K562 (cell line): Measurements from ENCODE around the gene RAD52. TPM values are rescaled to one million over a fixed set of nuclear protein-coding genes. Genes with fewer than 3 reads are reported as not detected.

Source experiments
- DPF2 ChIP-seq: fragments of 450-650 bp; IDR thresholded peaks from 2 replicates; pipeline ENCODE4 v1.6.1; 2016
- EGR1 ChIP-seq: fragments of 450-650 bp; conservative IDR thresholded peaks from 2 replicates; pipeline ENCODE4 v1.6.1; 2017; ENCODE audit warnings: mild to moderate bottlenecking
- FUS ChIP-seq: fragments of 200-400 bp; formaldehyde crosslinking; optimal IDR thresholded peaks from 2 replicates; pipeline ENCODE3; 2017; ENCODE audit warnings: low read depth, low read length
- HNRNPUL1 ChIP-seq: fragments of 200-400 bp; formaldehyde crosslinking; IDR thresholded peaks from 2 replicates; pipeline ENCODE4 v1.6.1; 2017; ENCODE audit warnings: low read length
- KLF16 ChIP-seq: IDR thresholded peaks from 2 replicates; pipeline ENCODE4 v1.6.1; 2016; ENCODE audit warnings: antibody characterized with exemption
- MIER1 ChIP-seq: fragments of 450-650 bp; IDR thresholded peaks from 2 replicates; pipeline ENCODE4 v1.6.1; 2016; ENCODE audit warnings: antibody characterized with exemption, mild to moderate bottlenecking, low read depth
- PTTG1 ChIP-seq: fragments of 450-650 bp; IDR thresholded peaks from 2 replicates; pipeline ENCODE4 v1.6.1; 2016; ENCODE audit warnings: low read depth, mild to moderate bottlenecking, missing genetic modification characterization, missing compliant biosample characterization
- TCF7L2 ChIP-seq: fragments of 150-350 bp; IDR thresholded peaks from 2 replicates; pipeline ENCODE4 v1.6.1; 2016; ENCODE audit warnings: low read depth, mild to moderate bottlenecking, low read length, moderate library complexity
- TEAD1 ChIP-seq, 2 experiments: fragments of 450-650 bp in 1 of 2; sonication (generic) in 1 of 2; formaldehyde crosslinking; IDR thresholded peaks; 2 replicates each; pipeline versions ENCODE4 v1.4.0 to v1.8.0; 2020 to 2022; ENCODE audit warnings: mild to moderate bottlenecking in 2 of 2, missing genetic modification reagents in 1 of 2
- TGIF2 ChIP-seq: sonication (generic); formaldehyde crosslinking; IDR thresholded peaks from 2 replicates; pipeline ENCODE4 v1.8.1; 2022; ENCODE audit warnings: mild to moderate bottlenecking, missing genetic modification reagents, moderate library complexity
- XRCC5 ChIP-seq: fragments of 200-400 bp; formaldehyde crosslinking; IDR thresholded peaks from 2 replicates; pipeline ENCODE4 v1.6.1; 2017; ENCODE audit warnings: low read depth, mild to moderate bottlenecking, low read length
- ZNF143 ChIP-seq: sonication (generic); formaldehyde crosslinking; IDR thresholded peaks from 2 replicates; pipeline ENCODE4 v1.9.0; 2022; ENCODE audit warnings: mild to moderate bottlenecking, missing genetic modification reagents
- ZNF253 ChIP-seq: fragments of 250-450 bp; sonication (Bioruptor Pico); conservative IDR thresholded peaks from 2 replicates; pipeline ENCODE4 v1.6.1; 2021; ENCODE audit warnings: mild to moderate bottlenecking
- ZNF274 ChIP-seq: IDR thresholded peaks from 2 replicates; pipeline ENCODE4 v1.6.1; 2011; ENCODE audit warnings: low read depth, mild to moderate bottlenecking, low read length, moderate library complexity, borderline replicate concordance
- ZNF354B ChIP-seq: fragments of 250-450 bp; sonication (Bioruptor Pico); IDR thresholded peaks from 2 replicates; pipeline ENCODE4 v1.4.0; 2020
- ZNF717 ChIP-seq: fragments of 250-450 bp; sonication (Bioruptor Pico); IDR thresholded peaks from 2 replicates; pipeline ENCODE4 v1.5.0; 2021
- ZNF75A ChIP-seq: fragments of 450-650 bp; formaldehyde crosslinking; IDR thresholded peaks from 2 replicates; pipeline ENCODE4 v1.4.0; 2020; ENCODE audit warnings: mild to moderate bottlenecking
- polyA plus RNA-seq, 8 experiments: library from polyadenylated mRNA; depleted of rRNA in 4 of 8; stranded (reverse) in 5 of 8; unstranded in 3 of 8; fragments of >200 nt; fragmentation: Nextera tagmentation in 2 of 8; fragmentation: Illumina TruSeq in 1 of 8; extraction: Ambion mirVana in 2 of 8; extraction: Trizol in 1 of 8; gene quantifications; 2 replicates each; pipeline versions ENCODE4 v1.2.1 to v1.2.3, GENCODE V29; 2011 to 2014; ENCODE audit warnings: inconsistent platforms in 1 of 8, missing spikeins in 1 of 8
- total RNA-seq, 7 experiments: library from RNA; depleted of rRNA in 6 of 7; stranded (reverse); fragments of >200 nt in 6 of 7; fragmentation: Illumina TruSeq in 2 of 7; extraction: Trizol in 2 of 7; gene quantifications; 2 replicates each; pipeline versions ENCODE4 v1.2.1 to v1.2.3, GENCODE V29; 2011 to 2021; ENCODE audit warnings: low replicate concordance in 1 of 7
- TF ChIP-seq, protein P1 (sequence below): fragments of 250-450 bp; sonication (Bioruptor Pico); IDR thresholded peaks from 2 replicates; pipeline ENCODE4 v1.8.0; 2022; ENCODE audit warnings: inconsistent platforms, mild to moderate bottlenecking, moderate library complexity, borderline replicate concordance
- TF ChIP-seq, protein P2 (sequence below): fragments of 250-450 bp; sonication (Bioruptor Pico); IDR thresholded peaks from 2 replicates; pipeline ENCODE4 v1.8.0; 2021; ENCODE audit warnings: mild to moderate bottlenecking, moderate library complexity
- TF ChIP-seq, protein P3 (sequence below): sonication (generic); formaldehyde crosslinking; IDR thresholded peaks from 2 replicates; pipeline ENCODE4 v1.8.1; 2023; ENCODE audit warnings: mild to moderate bottlenecking, missing genetic modification reagents
- TF ChIP-seq, protein P4 (sequence below): sonication (generic); formaldehyde crosslinking; IDR thresholded peaks from 2 replicates; pipeline ENCODE4 v1.8.1; 2022; ENCODE audit warnings: missing genetic modification reagents
- TF ChIP-seq, protein P5 (sequence below), 2 experiments: fragments of 250-450 bp in 1 of 2; fragments of 450-650 bp in 1 of 2; sonication (Bioruptor Pico) in 1 of 2; IDR thresholded peaks; 2 replicates each; pipeline versions ENCODE4 v1.6.1 to v1.8.0; 2016 to 2021; ENCODE audit warnings: mild to moderate bottlenecking in 2 of 2, moderate library complexity in 2 of 2, missing compliant biosample characterization in 1 of 2, missing genetic modification characterization in 1 of 2
- TF ChIP-seq, protein P6 (sequence below): sonication (generic); formaldehyde crosslinking; IDR thresholded peaks from 2 replicates; pipeline ENCODE4 v1.8.0; 2022; ENCODE audit warnings: missing genetic modification reagents, mild to moderate bottlenecking, moderate library complexity, borderline replicate concordance

RAD52 gene
- total and polyA plus RNA-seq, 9 of the 15 experiments (the other 6 are each of a cell fraction or from before 2014, with no cell fraction given): 1.3 to 15.9 (median 9.3) TPM

DNA sequence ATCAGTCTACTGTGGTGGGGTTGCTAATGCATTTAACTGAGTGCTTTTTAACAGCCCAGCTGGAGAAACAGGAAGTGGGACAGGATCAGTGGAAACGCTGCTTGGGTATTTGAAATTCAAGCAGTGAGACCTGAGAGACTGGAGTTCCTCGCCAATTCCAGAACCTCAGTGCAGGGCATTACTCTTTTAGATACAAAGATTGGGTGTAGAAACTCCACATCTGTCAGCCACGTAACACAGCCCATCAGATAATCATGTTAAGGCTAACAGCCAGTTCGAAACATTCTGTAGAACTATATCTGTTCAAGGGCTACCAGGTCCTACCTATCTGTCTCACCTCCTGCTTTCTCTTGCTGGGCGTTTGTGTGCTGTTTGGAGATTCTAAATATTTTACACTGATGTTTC lies 45.5 kb downstream of the RAD52 start (continued):
- TF ChIP-seq, protein P1, sequence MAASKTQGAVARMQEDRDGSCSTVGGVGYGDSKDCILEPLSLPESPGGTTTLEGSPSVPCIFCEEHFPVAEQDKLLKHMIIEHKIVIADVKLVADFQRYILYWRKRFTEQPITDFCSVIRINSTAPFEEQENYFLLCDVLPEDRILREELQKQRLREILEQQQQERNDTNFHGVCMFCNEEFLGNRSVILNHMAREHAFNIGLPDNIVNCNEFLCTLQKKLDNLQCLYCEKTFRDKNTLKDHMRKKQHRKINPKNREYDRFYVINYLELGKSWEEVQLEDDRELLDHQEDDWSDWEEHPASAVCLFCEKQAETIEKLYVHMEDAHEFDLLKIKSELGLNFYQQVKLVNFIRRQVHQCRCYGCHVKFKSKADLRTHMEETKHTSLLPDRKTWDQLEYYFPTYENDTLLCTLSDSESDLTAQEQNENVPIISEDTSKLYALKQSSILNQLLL (CRISPR knock-in tag): no peak
- TF ChIP-seq ZNF75A: no peak
- TF ChIP-seq KLF16: peak; percentile 23; the same call in 1 of the 2 replicates
- TF ChIP-seq, protein P2, sequence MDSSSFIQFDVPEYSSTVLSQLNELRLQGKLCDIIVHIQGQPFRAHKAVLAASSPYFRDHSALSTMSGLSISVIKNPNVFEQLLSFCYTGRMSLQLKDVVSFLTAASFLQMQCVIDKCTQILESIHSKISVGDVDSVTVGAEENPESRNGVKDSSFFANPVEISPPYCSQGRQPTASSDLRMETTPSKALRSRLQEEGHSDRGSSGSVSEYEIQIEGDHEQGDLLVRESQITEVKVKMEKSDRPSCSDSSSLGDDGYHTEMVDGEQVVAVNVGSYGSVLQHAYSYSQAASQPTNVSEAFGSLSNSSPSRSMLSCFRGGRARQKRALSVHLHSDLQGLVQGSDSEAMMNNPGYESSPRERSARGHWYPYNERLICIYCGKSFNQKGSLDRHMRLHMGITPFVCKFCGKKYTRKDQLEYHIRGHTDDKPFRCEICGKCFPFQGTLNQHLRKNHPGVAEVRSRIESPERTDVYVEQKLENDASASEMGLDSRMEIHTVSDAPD (CRISPR knock-in tag): no peak
- TF ChIP-seq DPF2: 0 out of 2 replicates have a peak, but pooled peaks have one; percentile 34
- TF ChIP-seq, protein P3, sequence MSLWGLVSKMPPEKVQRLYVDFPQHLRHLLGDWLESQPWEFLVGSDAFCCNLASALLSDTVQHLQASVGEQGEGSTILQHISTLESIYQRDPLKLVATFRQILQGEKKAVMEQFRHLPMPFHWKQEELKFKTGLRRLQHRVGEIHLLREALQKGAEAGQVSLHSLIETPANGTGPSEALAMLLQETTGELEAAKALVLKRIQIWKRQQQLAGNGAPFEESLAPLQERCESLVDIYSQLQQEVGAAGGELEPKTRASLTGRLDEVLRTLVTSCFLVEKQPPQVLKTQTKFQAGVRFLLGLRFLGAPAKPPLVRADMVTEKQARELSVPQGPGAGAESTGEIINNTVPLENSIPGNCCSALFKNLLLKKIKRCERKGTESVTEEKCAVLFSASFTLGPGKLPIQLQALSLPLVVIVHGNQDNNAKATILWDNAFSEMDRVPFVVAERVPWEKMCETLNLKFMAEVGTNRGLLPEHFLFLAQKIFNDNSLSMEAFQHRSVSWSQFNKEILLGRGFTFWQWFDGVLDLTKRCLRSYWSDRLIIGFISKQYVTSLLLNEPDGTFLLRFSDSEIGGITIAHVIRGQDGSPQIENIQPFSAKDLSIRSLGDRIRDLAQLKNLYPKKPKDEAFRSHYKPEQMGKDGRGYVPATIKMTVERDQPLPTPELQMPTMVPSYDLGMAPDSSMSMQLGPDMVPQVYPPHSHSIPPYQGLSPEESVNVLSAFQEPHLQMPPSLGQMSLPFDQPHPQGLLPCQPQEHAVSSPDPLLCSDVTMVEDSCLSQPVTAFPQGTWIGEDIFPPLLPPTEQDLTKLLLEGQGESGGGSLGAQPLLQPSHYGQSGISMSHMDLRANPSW (CRISPR knock-in tag): no peak
- no peak for TF ChIP-seq PTTG1 (tag)
- no peak for TF ChIP-seq FUS
- TF ChIP-seq TCF7L2: no peak
- no peak for TF ChIP-seq HNRNPUL1
- TF ChIP-seq, protein P4, sequence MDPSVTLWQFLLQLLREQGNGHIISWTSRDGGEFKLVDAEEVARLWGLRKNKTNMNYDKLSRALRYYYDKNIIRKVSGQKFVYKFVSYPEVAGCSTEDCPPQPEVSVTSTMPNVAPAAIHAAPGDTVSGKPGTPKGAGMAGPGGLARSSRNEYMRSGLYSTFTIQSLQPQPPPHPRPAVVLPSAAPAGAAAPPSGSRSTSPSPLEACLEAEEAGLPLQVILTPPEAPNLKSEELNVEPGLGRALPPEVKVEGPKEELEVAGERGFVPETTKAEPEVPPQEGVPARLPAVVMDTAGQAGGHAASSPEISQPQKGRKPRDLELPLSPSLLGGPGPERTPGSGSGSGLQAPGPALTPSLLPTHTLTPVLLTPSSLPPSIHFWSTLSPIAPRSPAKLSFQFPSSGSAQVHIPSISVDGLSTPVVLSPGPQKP (CRISPR knock-in tag): no peak
- no peak for TF ChIP-seq EGR1
- TF ChIP-seq ZNF274: no peak
- no peak for TF ChIP-seq ZNF143
- TF ChIP-seq, protein P5, sequence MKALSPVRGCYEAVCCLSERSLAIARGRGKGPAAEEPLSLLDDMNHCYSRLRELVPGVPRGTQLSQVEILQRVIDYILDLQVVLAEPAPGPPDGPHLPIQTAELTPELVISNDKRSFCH (CRISPR knock-in tag; IDR thresholded peaks at IDR 0.05): no peak
- TF ChIP-seq, protein P5 (tag; IDR thresholded peaks at IDR 0.05): no peak
- TF ChIP-seq, protein P6, sequence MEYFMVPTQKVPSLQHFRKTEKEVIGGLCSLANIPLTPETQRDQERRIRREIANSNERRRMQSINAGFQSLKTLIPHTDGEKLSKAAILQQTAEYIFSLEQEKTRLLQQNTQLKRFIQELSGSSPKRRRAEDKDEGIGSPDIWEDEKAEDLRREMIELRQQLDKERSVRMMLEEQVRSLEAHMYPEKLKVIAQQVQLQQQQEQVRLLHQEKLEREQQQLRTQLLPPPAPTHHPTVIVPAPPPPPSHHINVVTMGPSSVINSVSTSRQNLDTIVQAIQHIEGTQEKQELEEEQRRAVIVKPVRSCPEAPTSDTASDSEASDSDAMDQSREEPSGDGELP: peak; percentile 35; the same call in 1 of the 2 replicates
- no peak for TF ChIP-seq ZNF354B (CRISPR knock-in tag)
- no peak for TF ChIP-seq XRCC5
- TF ChIP-seq TEAD1 (CRISPR knock-in tag; IDR thresholded peaks at IDR 0.05): no peak
- TF ChIP-seq ZNF717 (CRISPR knock-in tag): no peak
- no peak for TF ChIP-seq MIER1
- TF ChIP-seq ZNF253 (CRISPR knock-in tag): no peak
- TF ChIP-seq TGIF2 (CRISPR knock-in tag): no peak
